Adrenal gland (tissue), 5 donors: ENCODE results near the gene ERBB4.

ENCODE experiments used
- POLR2A ChIP-seq, 2 donors: fragments of 450-650 bp; IDR thresholded peaks; one replicate each; pipeline ENCODE4 v1.6.1; 2017; ENCODE audit warnings: antibody characterized with exemption in 2 of 2, mild to moderate bottlenecking in 2 of 2, moderate library complexity in 1 of 2
- TF ChIP-seq, protein P1 (sequence below), 6 experiments: fragments of 450-650 bp in 4 of 6; fragments of 200-600 bp in 2 of 6; sonication (generic) in 1 of 6; IDR thresholded peaks; 1 replicate in 5 of 6; 2 replicates in 1 of 6; pipeline versions ENCODE4 v1.5.1 to v1.8.0; 2016 to 2021; ENCODE audit warnings: antibody characterized with exemption in 6 of 6, mild to moderate bottlenecking in 2 of 6, moderate library complexity in 1 of 6
- donor health status: DM: no; HTN: no; CAD: no.

DNA sequence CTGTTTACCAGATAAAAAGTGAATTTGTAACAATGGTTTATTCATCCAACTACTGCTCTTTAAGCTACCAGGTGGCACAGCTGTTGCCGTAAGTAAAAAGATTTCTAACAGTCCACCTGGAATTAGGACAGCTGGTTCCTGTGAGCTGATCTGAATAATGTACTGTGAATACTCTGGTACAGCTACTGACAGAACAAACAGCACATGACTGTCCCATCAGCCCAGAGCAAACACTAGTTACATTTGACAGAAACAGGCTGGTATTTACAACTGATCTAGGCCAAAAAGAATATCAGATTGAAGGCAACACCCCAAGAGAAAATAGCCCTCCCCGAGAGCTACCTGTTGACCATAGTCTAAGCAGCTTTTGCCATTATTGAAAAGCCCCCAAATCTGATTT lies 1141.8 kb downstream of the ERBB4 start:
- no peak for TF ChIP-seq POLR2A (IDR thresholded peaks at IDR 0.05)
- TF ChIP-seq, protein P1, sequence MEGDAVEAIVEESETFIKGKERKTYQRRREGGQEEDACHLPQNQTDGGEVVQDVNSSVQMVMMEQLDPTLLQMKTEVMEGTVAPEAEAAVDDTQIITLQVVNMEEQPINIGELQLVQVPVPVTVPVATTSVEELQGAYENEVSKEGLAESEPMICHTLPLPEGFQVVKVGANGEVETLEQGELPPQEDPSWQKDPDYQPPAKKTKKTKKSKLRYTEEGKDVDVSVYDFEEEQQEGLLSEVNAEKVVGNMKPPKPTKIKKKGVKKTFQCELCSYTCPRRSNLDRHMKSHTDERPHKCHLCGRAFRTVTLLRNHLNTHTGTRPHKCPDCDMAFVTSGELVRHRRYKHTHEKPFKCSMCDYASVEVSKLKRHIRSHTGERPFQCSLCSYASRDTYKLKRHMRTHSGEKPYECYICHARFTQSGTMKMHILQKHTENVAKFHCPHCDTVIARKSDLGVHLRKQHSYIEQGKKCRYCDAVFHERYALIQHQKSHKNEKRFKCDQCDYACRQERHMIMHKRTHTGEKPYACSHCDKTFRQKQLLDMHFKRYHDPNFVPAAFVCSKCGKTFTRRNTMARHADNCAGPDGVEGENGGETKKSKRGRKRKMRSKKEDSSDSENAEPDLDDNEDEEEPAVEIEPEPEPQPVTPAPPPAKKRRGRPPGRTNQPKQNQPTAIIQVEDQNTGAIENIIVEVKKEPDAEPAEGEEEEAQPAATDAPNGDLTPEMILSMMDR (IDR thresholded peaks at IDR 0.05) = no peak
